ENCODE results near the gene TLR3.

DNA sequence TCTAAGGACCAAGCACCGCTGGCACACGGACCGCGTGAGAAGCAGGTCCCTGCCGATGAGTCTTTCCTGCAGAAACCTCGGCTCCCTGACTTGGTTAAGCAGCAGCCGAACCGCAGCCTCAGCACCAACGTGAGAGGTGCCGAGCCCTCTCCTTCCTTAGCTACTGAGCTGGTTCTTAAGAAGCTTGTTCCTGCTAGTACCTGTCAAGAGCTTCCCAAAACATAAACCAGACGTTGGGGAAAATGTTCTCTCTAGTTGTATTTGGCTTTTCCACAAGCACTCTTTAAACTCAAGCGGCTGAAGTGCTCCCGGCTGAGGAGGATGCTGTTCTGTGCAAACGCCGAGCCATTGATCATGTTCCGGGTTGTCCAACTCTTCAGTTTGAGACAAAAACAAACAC, 29.3 kb upstream of the TLR3 start:
- TF ChIP-seq CTCF (IDR thresholded peaks at IDR 0.05; ENCODE audit: low read length), result no peak
- no peak for TF ChIP-seq EZH2 (optimal IDR thresholded peaks at IDR 0.05; ENCODE audit: low read depth, low read length)
- TF ChIP-seq EZH2phosphoT487 (IDR thresholded peaks at IDR 0.05; ENCODE audit: low read length), result no peak
